CD14-positive monocyte (primary cell): Measurements from ENCODE around the gene FGF21. TPM values are rescaled to one million over a fixed set of nuclear protein-coding genes. Genes with fewer than 3 reads are reported as not detected.

Source experiments
- DNase-seq, 3 donors: peaks; one replicate each; pipeline ENCODE4 v3.0.0-alpha.2; 2011 to 2022
- H2AFZ ChIP-seq: 2 replicates; pipeline ENCODE4 v1.6.0; 2012; ENCODE audit warnings: mild to moderate bottlenecking, low read depth, low read length, inconsistent platforms; ENCODE audit not compliant: insufficient read depth, poor library complexity, severe bottlenecking
- H3K27ac ChIP-seq, 2 donors: 1 replicate in 1 of 2; 2 replicates in 1 of 2; pipeline ENCODE4 v1.5.1; 2012 to 2013; ENCODE audit warnings: low read length in 2 of 2, control low read depth in 1 of 2, inconsistent platforms in 1 of 2, low read depth in 1 of 2, mild to moderate bottlenecking in 1 of 2
- H3K27me3 ChIP-seq, 2 donors: one replicate each; pipeline versions ENCODE4 v1.6.0 to v1.6.1; 2011 to 2013; ENCODE audit warnings: low read length in 2 of 2; ENCODE audit not compliant: control insufficient read depth in 2 of 2, insufficient read depth in 2 of 2
- H3K36me3 ChIP-seq, 2 donors: replicated peaks in 1 of 2; 1 replicate in 1 of 2; 2 replicates in 1 of 2; pipeline versions ENCODE4 v1.5.1 to v1.6.1; 2012 to 2013; ENCODE audit warnings: low read length in 2 of 2, control low read depth in 1 of 2, inconsistent platforms in 1 of 2, mild to moderate bottlenecking in 1 of 2; ENCODE audit not compliant: insufficient read depth in 2 of 2, control insufficient read depth in 1 of 2
- H3K4me1 ChIP-seq, 2 donors: 1 replicate in 1 of 2; 2 replicates in 1 of 2; pipeline versions ENCODE4 v1.5.1 to v1.6.1; 2012 to 2013; ENCODE audit warnings: low read length in 2 of 2, control low read depth in 1 of 2, inconsistent platforms in 1 of 2, mild to moderate bottlenecking in 1 of 2, moderate library complexity in 1 of 2; ENCODE audit not compliant: insufficient read depth in 2 of 2, control insufficient read depth in 1 of 2
- H3K4me2 ChIP-seq: replicated peaks from 2 replicates; pipeline ENCODE3; 2012; ENCODE audit warnings: low read length, moderate library complexity, mild to moderate bottlenecking; ENCODE audit not compliant: poor library complexity, severe bottlenecking; ENCODE audit errors: extremely low read depth
- H3K4me3 ChIP-seq, 3 experiments: fragments of 200-600 bp in 1 of 3; sonication (generic) in 1 of 3; replicated peaks in 1 of 3; 1 replicate in 2 of 3; 2 replicates in 1 of 3; pipeline ENCODE4 v1.5.1; 2011 to 2013; ENCODE audit warnings: low read length in 3 of 3, mild to moderate bottlenecking in 3 of 3, control low read depth in 2 of 3, low read depth in 2 of 3, inconsistent platforms in 1 of 3, moderate library complexity in 1 of 3
- H3K79me2 ChIP-seq: 2 replicates; pipeline ENCODE4 v1.6.0; 2012; ENCODE audit warnings: mild to moderate bottlenecking, control low read depth, inconsistent platforms, low read length, moderate library complexity; ENCODE audit not compliant: insufficient read depth
- H3K9ac ChIP-seq: 2 replicates; pipeline ENCODE4 v1.6.0; 2017; ENCODE audit warnings: low read length, mild to moderate bottlenecking; ENCODE audit not compliant: insufficient read depth, poor library complexity, severe bottlenecking
- H3K9me3 ChIP-seq, 2 donors: replicated peaks in 1 of 2; 1 replicate in 1 of 2; 2 replicates in 1 of 2; pipeline versions ENCODE4 v1.5.1 to v1.6.1; 2012 to 2013; ENCODE audit warnings: low read length in 2 of 2, control low read depth in 1 of 2; ENCODE audit not compliant: control insufficient read depth in 1 of 2, insufficient read depth in 1 of 2
- H4K20me1 ChIP-seq: 2 replicates; pipeline ENCODE4 v1.6.0; 2012; ENCODE audit warnings: mild to moderate bottlenecking, low read length, control low read depth, moderate library complexity; ENCODE audit not compliant: insufficient read depth
- H3K27ac Mint-ChIP-seq, 7 donors: one replicate each; pipeline ENCODE4 v1.8.0; 2020; ENCODE audit warnings: mild to moderate bottlenecking in 7 of 7, mixed read lengths in 7 of 7, moderate library complexity in 6 of 7, inconsistent platforms in 2 of 7
- H3K27me3 Mint-ChIP-seq, 3 donors: one replicate each; pipeline ENCODE4 v1.8.0; 2021 to 2022; ENCODE audit warnings: low read depth in 3 of 3, mild to moderate bottlenecking in 3 of 3, mixed read lengths in 3 of 3, moderate library complexity in 3 of 3, inconsistent platforms in 1 of 3
- H3K36me3 Mint-ChIP-seq, 2 donors: one replicate each; pipeline ENCODE4 v1.8.0; 2020; ENCODE audit warnings: mixed read lengths in 2 of 2, inconsistent platforms in 1 of 2, mild to moderate bottlenecking in 1 of 2
- H3K4me1 Mint-ChIP-seq: one replicate; pipeline ENCODE4 v1.8.0; 2020; ENCODE audit warnings: mild to moderate bottlenecking, mixed read lengths
- H3K4me3 Mint-ChIP-seq, 2 donors: one replicate each; pipeline ENCODE4 v1.8.0; 2020; ENCODE audit warnings: mild to moderate bottlenecking in 2 of 2, mixed read lengths in 2 of 2, moderate library complexity in 1 of 2
- H3K9me3 Mint-ChIP-seq, 7 donors: one replicate each; pipeline ENCODE4 v1.8.0; 2020 to 2022; ENCODE audit warnings: mixed read lengths in 7 of 7, mild to moderate bottlenecking in 6 of 7, moderate library complexity in 6 of 7, inconsistent platforms in 2 of 7
- WGBS: methylation state at CpG from one replicate; pipeline ENCODE4 v1.1.5; 2013; ENCODE audit warnings: missing lambda C conversion rate; ENCODE audit not compliant: insufficient coverage; 5-methylcytosine and 5-hydroxymethylcytosine counted together
- intact Hi-C, 2 donors: fragments of 100-400 bp; cut with micrococcal nuclease; formaldehyde crosslinking; loops; one replicate each; pipeline versions ENCODE4 v1.15.0 to v1.15.1; 2023
- polyA minus RNA-seq: library from RNA; depleted of rRNA, polyadenylated mRNA; stranded (reverse); fragments of >200 nt; gene quantifications from 2 replicates; pipeline ENCODE4 v1.2.3, GENCODE V29; 2012
- polyA plus RNA-seq, 3 donors: library from polyadenylated mRNA; depleted of rRNA in 1 of 3; unstranded in 2 of 3; stranded (reverse) in 1 of 3; fragments of 300-500 nt in 2 of 3; fragments of >200 nt in 1 of 3; fragmentation: Illumina TruSeq in 2 of 3; gene quantifications; 1 replicate in 2 of 3; 2 replicates in 1 of 3; pipeline ENCODE4 v1.2.3, GENCODE V29; 2012 to 2021
- total RNA-seq, 12 experiments: library from RNA in 1 of 12; stranded (reverse) in 1 of 12; fragments of 120-200 nt in 1 of 12; gene quantifications; one replicate each; pipeline ENCODE4 v1.2.4 and lab custom pipeline; 2013 to 2026; ENCODE audit warnings: mixed read lengths in 6 of 12, inconsistent platforms in 1 of 12
- TF ChIP-seq, protein P1 (sequence below): fragments of 200-600 bp; IDR thresholded peaks from one replicate; pipeline ENCODE4 v1.8.0; 2022; ENCODE audit warnings: antibody characterized with exemption, mild to moderate bottlenecking

Gene FGF21, protein sequence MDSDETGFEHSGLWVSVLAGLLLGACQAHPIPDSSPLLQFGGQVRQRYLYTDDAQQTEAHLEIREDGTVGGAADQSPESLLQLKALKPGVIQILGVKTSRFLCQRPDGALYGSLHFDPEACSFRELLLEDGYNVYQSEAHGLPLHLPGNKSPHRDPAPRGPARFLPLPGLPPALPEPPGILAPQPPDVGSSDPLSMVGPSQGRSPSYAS
- not detected for total RNA-seq (2013)
- not detected for polyA plus RNA-seq
- polyA minus RNA-seq: not detected in 2 replicates
- total RNA-seq (lab: John Stamatoyannopoulos, UW): 0 to 0.23 (median 0) reads per million in 11 experiments

DNA sequence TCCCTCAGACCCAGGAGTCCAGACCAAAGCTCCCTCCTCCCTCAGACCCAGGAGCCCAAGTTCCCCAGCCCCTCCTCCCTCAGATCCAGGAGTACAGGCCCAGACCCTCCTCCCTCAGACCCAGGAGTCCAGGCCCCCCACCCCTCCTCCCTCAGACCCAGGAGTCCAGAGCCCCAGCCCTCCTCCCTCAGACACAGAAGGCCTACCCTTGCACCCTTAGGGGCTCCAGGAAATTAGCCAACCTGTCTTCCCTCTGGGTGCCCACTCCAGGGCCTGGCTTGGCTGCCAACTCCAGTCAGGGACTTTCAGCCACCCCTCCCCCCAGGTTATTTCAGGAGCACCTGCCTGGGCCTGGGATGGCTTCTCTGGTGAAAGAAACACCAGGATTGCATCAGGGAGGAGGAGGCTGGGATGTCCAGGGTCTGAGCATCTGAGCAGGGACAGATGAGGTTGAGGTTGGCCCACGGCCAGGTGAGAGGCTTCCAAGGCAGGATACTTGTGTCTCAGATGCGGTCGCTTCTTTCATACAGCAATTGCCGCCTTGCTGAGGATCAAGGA, at the start of gene FGF21:
Gene FGF21 (plus strand): TSS at position 441 of the 558 bp plus-strand sequence. CDS start 713 bp downstream, outside the sequence.
- peaks cover 14 to 46% of the 10 kb centered on the region in 2 donors for H3K27me3 ChIP-seq
- no peak within 1 kb of the TSS for H3K4me2 ChIP-seq
- H3K79me2 ChIP-seq: no peaks in the 10 kb centered on the region
- Mint-ChIP-seq H3K4me1 (peaks cover 21% of the 10 kb centered on the region), H3K36me3 (peaks cover 0 to 3% of the 10 kb centered on the region in 2 donors), H3K27ac (peak within 1 kb of the TSS in 1 of 7 donors; percentile 38), H3K4me3 (peak within 1 kb of the TSS in 1 of 2 donors; percentile 35), H3K27me3 (peaks cover 44 to 57% (median 55%) of the 10 kb centered on the region in 3 donors), H3K9me3 (peaks cover 0 to 19% (median 8%) of the 10 kb centered on the region in 7 donors)
- intact Hi-C loops: no loop called here
- no peaks in the 10 kb centered on the region for H3K36me3 ChIP-seq
- no peaks in the 10 kb centered on the region for H4K20me1 ChIP-seq
- H3K27ac ChIP-seq: no peak within 1 kb of the TSS
- H3K9ac ChIP-seq: no peak within 1 kb of the TSS
- 95% methylated on average over 3 of the region's 4 CpGs for WGBS
- H3K4me3 ChIP-seq: no peak within 1 kb of the TSS
- TF ChIP-seq, protein P1, sequence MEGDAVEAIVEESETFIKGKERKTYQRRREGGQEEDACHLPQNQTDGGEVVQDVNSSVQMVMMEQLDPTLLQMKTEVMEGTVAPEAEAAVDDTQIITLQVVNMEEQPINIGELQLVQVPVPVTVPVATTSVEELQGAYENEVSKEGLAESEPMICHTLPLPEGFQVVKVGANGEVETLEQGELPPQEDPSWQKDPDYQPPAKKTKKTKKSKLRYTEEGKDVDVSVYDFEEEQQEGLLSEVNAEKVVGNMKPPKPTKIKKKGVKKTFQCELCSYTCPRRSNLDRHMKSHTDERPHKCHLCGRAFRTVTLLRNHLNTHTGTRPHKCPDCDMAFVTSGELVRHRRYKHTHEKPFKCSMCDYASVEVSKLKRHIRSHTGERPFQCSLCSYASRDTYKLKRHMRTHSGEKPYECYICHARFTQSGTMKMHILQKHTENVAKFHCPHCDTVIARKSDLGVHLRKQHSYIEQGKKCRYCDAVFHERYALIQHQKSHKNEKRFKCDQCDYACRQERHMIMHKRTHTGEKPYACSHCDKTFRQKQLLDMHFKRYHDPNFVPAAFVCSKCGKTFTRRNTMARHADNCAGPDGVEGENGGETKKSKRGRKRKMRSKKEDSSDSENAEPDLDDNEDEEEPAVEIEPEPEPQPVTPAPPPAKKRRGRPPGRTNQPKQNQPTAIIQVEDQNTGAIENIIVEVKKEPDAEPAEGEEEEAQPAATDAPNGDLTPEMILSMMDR: no peak
- no peak within 1 kb of the TSS for H2AFZ ChIP-seq
- no peaks in the 10 kb centered on the region for H3K9me3 ChIP-seq
- no peak for DNase-seq
- H3K4me1 ChIP-seq: peaks cover 9 to 19% of the 10 kb centered on the region in 2 donors

DNA sequence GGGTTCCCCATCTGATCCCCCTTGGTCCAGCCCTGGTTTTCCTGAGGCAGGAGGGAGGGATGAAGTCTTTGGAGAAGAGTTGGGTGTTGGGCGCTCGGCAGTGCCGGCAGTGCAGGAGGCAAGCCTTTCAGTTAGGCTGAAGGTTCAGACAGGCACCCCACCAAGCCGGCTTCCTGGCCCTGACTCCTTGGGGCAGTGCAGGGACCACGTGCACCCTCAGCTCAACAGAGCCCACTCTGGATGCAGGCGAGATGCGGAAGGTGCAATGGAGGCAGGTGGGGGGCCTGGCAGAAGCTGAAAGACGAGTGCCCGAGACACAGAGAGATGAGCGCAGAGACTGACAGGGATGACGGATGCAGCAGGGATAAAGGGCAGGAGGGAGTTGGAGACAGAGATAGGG, 46.9 kb upstream of the FGF21 start:
- Histone ChIP-seq H3K4me1 (peaks cover 7% of the 10 kb centered on the region in 2 donors), H2AFZ (no peak overlapping the region), H3K9me3 (peaks cover 0 to 9% of the 10 kb centered on the region in 2 donors), H3K27ac (no peak overlapping the region), H3K4me2 (no peak overlapping the region), H4K20me1 (no peaks in the 10 kb centered on the region), H3K79me2 (no peaks in the 10 kb centered on the region), H3K27me3 (peaks cover 0 to 2% of the 10 kb centered on the region in 2 donors), H3K4me3 (no peak overlapping the region), H3K9ac (no peak overlapping the region), H3K36me3 (no peaks in the 10 kb centered on the region)
- Mint-ChIP-seq H3K27me3 (peaks cover 5 to 7% (median 6%) of the 10 kb centered on the region in 3 donors), H3K9me3 (peaks cover 0 to 14% (median 6%) of the 10 kb centered on the region in 7 donors), H3K27ac (no peak overlapping the region), H3K4me3 (no peak overlapping the region), H3K36me3 (peaks cover 0 to 2% of the 10 kb centered on the region in 2 donors), H3K4me1 (peaks cover 8% of the 10 kb centered on the region)
- WGBS: 98% methylated on average over 11 of the region's 11 CpGs
- TF ChIP-seq, protein P1: no peak
- DNase-seq: no peak
- intact Hi-C loops: no loop called here
